ENCODE data around the gene CHRNB4. TPM values are rescaled to one million over a fixed set of nuclear protein-coding genes. Genes with fewer than 3 reads are reported as not detected.

CHRNB4 gene
- total RNA-seq, 4 donors from 2014 or later = 0.27 to 0.32 TPM; not detected in 2

DNA sequence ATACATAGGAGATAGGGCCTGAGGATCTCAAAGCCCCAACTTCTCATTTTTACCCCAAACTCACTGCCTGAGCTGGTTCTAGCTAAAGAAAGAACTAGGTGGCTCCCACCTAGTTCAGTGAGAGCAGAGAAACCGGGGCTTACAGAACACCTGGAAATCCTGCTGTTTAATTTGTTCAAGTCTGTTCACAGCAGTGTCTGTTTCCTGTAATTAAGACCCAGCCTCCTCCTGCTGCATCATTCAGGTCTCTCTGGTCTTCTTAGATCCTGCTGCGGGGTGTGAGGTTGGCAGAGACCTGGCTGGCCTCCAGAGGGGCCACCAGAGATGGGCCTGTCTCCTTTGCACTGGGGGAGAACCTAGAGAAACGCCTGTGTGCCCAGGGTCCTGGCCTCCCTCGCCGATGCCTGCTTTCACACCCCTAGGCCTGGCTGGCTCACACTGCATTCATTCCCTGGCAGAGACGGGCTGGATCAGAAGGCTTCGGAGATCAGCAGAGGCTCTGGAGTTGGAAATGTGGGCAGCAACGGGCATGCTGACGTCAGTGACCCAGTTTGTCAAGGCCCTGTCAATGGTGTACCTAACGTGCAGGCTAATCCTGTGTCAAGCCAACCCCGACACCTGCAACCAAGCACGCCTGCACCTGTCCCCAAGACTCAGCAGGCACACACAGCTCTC, 15.3 kb downstream of the CHRNB4 start:
- H3K27me3 ChIP-seq = peaks cover 52% of the 10 kb centered on the region
- in situ Hi-C loops (cut with MboI; ENCODE audit: low pct_ligation_motif_present in 1 of 4, low pct_unique_long_range_greater_than_20kb in 1 of 4, low sequenced_read_pairs in 3 of 4) (no loop called here), intact Hi-C loops (cut with DNase I; ENCODE audit: low total_unique reads) (no loop called here)
- H3K36me3 ChIP-seq = no peaks in the 10 kb centered on the region
- no peaks in the 10 kb centered on the region for H3K9me3 ChIP-seq
- TF ChIP-seq POLR2A (IDR thresholded peaks at IDR 0.05) (no peak), EP300 (IDR thresholded peaks at IDR 0.05; ENCODE audit: low read depth) (no peak), POLR2AphosphoS5 (IDR thresholded peaks at IDR 0.05) (no peak)
- TF ChIP-seq, protein P1, sequence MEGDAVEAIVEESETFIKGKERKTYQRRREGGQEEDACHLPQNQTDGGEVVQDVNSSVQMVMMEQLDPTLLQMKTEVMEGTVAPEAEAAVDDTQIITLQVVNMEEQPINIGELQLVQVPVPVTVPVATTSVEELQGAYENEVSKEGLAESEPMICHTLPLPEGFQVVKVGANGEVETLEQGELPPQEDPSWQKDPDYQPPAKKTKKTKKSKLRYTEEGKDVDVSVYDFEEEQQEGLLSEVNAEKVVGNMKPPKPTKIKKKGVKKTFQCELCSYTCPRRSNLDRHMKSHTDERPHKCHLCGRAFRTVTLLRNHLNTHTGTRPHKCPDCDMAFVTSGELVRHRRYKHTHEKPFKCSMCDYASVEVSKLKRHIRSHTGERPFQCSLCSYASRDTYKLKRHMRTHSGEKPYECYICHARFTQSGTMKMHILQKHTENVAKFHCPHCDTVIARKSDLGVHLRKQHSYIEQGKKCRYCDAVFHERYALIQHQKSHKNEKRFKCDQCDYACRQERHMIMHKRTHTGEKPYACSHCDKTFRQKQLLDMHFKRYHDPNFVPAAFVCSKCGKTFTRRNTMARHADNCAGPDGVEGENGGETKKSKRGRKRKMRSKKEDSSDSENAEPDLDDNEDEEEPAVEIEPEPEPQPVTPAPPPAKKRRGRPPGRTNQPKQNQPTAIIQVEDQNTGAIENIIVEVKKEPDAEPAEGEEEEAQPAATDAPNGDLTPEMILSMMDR (IDR thresholded peaks at IDR 0.05) = no peak
- no peak overlapping the region for H3K27ac ChIP-seq
- no peak for DNase-seq
- peaks cover 0 to 5% (median 3%) of the 10 kb centered on the region in 4 donors for H3K4me1 ChIP-seq
- no peak overlapping the region for H3K4me3 ChIP-seq
- 78% methylated on average over 12 of the region's 12 CpGs; no CpG with 5 or more reads in 1 of the 2 donors for WGBS, 2 donors (ENCODE audit: low coverage in 1 of 2)

DNA sequence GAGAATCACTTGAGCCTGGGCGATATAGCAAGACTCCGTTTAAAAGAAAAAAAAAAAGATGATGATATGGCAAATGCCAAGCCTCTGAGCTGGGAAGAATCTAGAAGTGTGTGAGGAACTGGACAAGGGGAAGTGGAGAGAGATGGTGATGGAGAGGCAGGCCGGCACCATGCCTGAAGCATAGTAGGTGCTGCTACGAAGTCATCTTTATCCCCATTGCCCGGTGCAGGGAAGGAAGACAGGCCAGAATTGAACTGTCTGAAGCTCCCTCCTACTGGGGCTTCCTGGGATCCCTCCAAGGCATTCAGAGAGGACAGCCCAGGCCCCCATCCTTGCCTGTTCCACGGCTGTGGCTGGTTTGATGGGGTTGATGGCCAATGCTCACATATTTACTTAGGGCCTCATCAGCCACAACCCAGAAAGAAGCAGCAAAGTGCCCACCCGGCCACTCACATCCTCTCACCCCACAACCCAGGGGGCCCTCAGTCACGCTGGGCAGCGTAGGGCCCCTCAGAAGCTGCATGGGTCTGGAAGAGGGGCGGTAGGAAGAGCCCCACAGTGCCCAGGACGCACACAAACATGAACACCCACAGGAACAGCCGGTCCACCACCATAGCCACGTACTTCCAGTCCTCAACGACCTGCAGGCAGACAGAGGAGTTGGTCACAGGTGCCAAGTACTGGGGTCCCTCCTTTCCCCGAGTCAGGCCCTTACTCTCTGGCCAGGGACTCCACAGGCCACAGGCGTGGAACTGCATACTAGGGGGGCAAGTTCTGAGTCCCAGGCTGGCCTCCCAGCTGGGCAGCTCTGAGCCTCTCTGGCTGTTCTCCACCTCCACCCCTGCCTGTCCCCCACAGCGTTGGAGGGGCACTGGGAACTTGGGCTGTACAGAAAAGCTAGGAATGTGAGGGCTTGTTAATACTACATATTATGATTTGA, 16.1 kb downstream of the CHRNB4 start:
- intact Hi-C loops (cut with DNase I; ENCODE audit: low total_unique reads) = no loop called here
- H3K4me3 ChIP-seq = no peak overlapping the region
- H3K36me3 ChIP-seq = no peaks in the 10 kb centered on the region
- in situ Hi-C loops (cut with MboI; ENCODE audit: low pct_ligation_motif_present in 1 of 4, low pct_unique_long_range_greater_than_20kb in 1 of 4, low sequenced_read_pairs in 3 of 4) = no loop called here
- H3K27ac ChIP-seq = no peak overlapping the region
- DNase-seq = no peak
- peaks cover 0 to 13% (median 12%) of the 10 kb centered on the region in 4 donors for H3K4me1 ChIP-seq
- WGBS, 2 donors (ENCODE audit: low coverage in 1 of 2) = 79 to 80% methylated on average over 3 to 17 of the region's 17 CpGs
- H3K9me3 ChIP-seq = no peaks in the 10 kb centered on the region
- H3K27me3 ChIP-seq = peaks cover 60% of the 10 kb centered on the region
- TF ChIP-seq, protein P1 (IDR thresholded peaks at IDR 0.05) = no peak
- TF ChIP-seq EP300 (IDR thresholded peaks at IDR 0.05; ENCODE audit: low read depth) (no peak), POLR2A (IDR thresholded peaks at IDR 0.05) (no peak), POLR2AphosphoS5 (IDR thresholded peaks at IDR 0.05) (no peak)

DNA sequence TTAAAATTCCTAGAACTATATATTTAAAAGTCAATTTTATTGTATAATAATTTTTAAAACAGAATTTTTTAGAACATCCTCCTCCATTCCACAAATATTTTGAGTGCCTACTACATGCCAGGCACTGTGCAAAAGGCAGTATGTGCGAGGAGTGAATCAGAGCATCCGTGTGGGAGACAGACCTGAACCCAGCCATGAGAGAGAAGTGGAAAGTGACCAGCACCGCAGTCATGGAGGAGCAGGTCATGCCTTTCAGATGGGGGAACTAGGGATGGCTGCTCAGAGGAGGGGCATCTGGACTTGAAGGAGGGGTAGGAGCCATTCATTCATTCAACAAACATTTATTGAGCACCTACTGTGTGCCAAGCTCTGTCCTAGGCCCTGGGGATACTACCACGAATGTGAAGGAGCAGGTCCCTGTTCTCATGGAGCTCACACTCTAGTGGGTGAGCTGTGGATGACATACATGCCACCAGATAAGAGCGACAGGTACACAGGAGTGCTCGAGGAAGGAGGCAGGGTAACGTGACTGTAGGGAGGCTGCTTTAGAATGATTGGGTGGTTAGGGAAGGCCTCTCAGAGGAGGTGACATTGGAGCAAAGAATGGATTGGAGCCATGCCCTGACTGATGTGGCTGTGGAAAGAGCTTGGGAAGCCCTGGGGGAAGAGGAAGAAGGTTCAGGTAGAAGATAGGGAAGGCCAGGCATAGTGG, 17.1 kb downstream of the CHRNB4 start:
- Histone ChIP-seq H3K27me3 (peaks cover 67% of the 10 kb centered on the region), H3K36me3 (no peaks in the 10 kb centered on the region), H3K4me3 (no peak overlapping the region), H3K9me3 (no peaks in the 10 kb centered on the region), H3K4me1 (peaks cover 5 to 22% (median 15%) of the 10 kb centered on the region in 4 donors), H3K27ac (no peak overlapping the region)
- WGBS, 2 donors (ENCODE audit: low coverage in 1 of 2) = 82 to 94% methylated on average over 3 to 7 of the region's 7 CpGs
- DNase-seq = no peak
- TF ChIP-seq, protein P1 (IDR thresholded peaks at IDR 0.05) = no peak
- TF ChIP-seq POLR2A (IDR thresholded peaks at IDR 0.05) (no peak), POLR2AphosphoS5 (IDR thresholded peaks at IDR 0.05) (no peak), EP300 (IDR thresholded peaks at IDR 0.05; ENCODE audit: low read depth) (no peak)
- intact Hi-C loops (cut with DNase I; ENCODE audit: low total_unique reads) = no loop called here
- in situ Hi-C loops (cut with MboI; ENCODE audit: low pct_ligation_motif_present in 1 of 4, low pct_unique_long_range_greater_than_20kb in 1 of 4, low sequenced_read_pairs in 3 of 4) = no loop called here
